Thoracic aorta (tissue), 2 donors: Measurements from ENCODE around the gene TOR1A. TPM values are rescaled to one million over a fixed set of nuclear protein-coding genes. Genes with fewer than 3 reads are reported as not detected.

Source experiments
- ATAC-seq: fragments of 150-250 bp; one replicate; pipeline ENCODE4 v1.8.0; 2017; ENCODE audit warnings: low read depth; ENCODE audit not compliant: insufficient number of reproducible peaks, low FRiP score
- DNase-seq: peaks from one replicate; pipeline ENCODE4 v3.0.0-alpha.2; 2020; ENCODE audit warnings: low spot score
- H3K27ac ChIP-seq, 2 donors: fragments of 200-600 bp; sonication (generic); 1 replicate in 1 of 2; 2 replicates in 1 of 2; pipeline ENCODE4 v1.5.1; 2016; ENCODE audit warnings: mild to moderate bottlenecking in 2 of 2, moderate library complexity in 2 of 2
- H3K27me3 ChIP-seq: fragments of 200-600 bp; sonication (generic); replicated peaks from 2 replicates; pipeline ENCODE4 v1.6.0; 2016; ENCODE audit warnings: mild to moderate bottlenecking; ENCODE audit not compliant: insufficient read depth
- H3K36me3 ChIP-seq: fragments of 200-600 bp; sonication (generic); one replicate; pipeline ENCODE4 v1.5.1; 2016
- H3K4me1 ChIP-seq, 2 donors: fragments of 200-600 bp; sonication (generic); 1 replicate in 1 of 2; 2 replicates in 1 of 2; pipeline versions ENCODE4 v1.5.1 to v1.6.0; 2016; ENCODE audit warnings: low read depth in 2 of 2, mild to moderate bottlenecking in 1 of 2; ENCODE audit not compliant: control insufficient read depth in 1 of 2
- H3K4me3 ChIP-seq: fragments of 200-600 bp; sonication (generic); 2 replicates; pipeline ENCODE4 v1.5.1; 2016; ENCODE audit warnings: mild to moderate bottlenecking
- H3K9me3 ChIP-seq: fragments of 200-600 bp; sonication (generic); 2 replicates; pipeline ENCODE4 v1.5.1; 2016
- total RNA-seq, 2 donors: library from RNA; depleted of rRNA; stranded (reverse); fragments of >200 nt; gene quantifications; one replicate each; pipeline versions ENCODE4 v1.1.0 to v1.2.3, GENCODE V29; 2016
- TF ChIP-seq, protein P1 (sequence below): fragments of 200-600 bp; sonication (generic); IDR thresholded peaks from one replicate; pipeline ENCODE4 v1.5.1; 2019; ENCODE audit warnings: antibody characterized with exemption

TOR1A gene
- total RNA-seq, 2 donors from 2014 or later, result 36.1 to 39.3 TPM

DNA sequence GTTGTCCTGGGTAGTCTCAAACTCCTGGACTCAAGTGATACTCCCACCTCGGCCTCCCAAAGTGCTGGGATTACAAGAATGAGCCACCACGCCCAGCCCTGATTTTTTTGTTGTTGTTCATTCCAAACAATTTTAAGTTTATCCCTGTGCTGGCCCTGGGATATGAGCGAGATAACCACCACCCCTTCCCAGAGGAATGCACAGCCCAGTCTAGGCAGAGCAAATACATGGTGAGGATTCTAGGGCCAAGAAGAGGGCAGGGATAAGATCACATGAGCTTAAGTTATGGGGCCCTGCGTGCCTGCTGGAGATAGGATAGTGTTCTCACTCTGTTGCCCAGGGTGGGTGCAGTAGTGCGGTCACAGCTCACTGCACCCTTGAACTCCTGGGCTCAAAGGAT is 42.0 kb downstream of the TOR1A start:
- Histone ChIP-seq H3K36me3 (no peaks in the 10 kb centered on the region), H3K9me3 (no peaks in the 10 kb centered on the region), H3K4me1 (peaks cover 6 to 8% of the 10 kb centered on the region in 2 donors), H3K27ac (no peak overlapping the region), H3K27me3 (no peaks in the 10 kb centered on the region), H3K4me3 (no peak overlapping the region)
- TF ChIP-seq, protein P1, sequence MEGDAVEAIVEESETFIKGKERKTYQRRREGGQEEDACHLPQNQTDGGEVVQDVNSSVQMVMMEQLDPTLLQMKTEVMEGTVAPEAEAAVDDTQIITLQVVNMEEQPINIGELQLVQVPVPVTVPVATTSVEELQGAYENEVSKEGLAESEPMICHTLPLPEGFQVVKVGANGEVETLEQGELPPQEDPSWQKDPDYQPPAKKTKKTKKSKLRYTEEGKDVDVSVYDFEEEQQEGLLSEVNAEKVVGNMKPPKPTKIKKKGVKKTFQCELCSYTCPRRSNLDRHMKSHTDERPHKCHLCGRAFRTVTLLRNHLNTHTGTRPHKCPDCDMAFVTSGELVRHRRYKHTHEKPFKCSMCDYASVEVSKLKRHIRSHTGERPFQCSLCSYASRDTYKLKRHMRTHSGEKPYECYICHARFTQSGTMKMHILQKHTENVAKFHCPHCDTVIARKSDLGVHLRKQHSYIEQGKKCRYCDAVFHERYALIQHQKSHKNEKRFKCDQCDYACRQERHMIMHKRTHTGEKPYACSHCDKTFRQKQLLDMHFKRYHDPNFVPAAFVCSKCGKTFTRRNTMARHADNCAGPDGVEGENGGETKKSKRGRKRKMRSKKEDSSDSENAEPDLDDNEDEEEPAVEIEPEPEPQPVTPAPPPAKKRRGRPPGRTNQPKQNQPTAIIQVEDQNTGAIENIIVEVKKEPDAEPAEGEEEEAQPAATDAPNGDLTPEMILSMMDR, result no peak
- ATAC-seq (no peak), DNase-seq (no peak)

DNA sequence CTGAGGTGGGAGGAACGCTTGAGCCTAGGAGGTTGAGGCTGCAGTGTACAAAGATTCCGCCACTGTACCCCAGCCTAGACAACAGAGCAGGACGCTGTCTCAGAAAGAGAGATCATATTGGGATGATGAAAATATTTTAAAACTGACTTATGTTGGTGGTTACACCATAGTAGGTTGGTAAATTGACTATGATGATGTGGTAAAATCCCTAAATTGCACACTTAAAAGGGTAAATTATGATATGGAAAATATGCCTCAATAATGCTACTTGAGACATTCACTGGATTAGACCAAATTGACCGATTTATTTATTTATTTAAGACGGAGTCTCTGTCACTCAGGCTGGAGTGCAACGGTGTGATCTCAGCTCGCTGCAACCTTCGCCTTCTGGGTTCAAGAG is 42.8 kb downstream of the TOR1A start:
- no peak for DNase-seq
- Histone ChIP-seq H3K27me3 (no peaks in the 10 kb centered on the region), H3K36me3 (no peaks in the 10 kb centered on the region), H3K4me3 (no peak overlapping the region), H3K9me3 (no peaks in the 10 kb centered on the region), H3K4me1 (peaks cover 6 to 13% of the 10 kb centered on the region in 2 donors), H3K27ac (no peak overlapping the region)
- ATAC-seq, result no peak
- TF ChIP-seq, protein P1, result no peak

DNA sequence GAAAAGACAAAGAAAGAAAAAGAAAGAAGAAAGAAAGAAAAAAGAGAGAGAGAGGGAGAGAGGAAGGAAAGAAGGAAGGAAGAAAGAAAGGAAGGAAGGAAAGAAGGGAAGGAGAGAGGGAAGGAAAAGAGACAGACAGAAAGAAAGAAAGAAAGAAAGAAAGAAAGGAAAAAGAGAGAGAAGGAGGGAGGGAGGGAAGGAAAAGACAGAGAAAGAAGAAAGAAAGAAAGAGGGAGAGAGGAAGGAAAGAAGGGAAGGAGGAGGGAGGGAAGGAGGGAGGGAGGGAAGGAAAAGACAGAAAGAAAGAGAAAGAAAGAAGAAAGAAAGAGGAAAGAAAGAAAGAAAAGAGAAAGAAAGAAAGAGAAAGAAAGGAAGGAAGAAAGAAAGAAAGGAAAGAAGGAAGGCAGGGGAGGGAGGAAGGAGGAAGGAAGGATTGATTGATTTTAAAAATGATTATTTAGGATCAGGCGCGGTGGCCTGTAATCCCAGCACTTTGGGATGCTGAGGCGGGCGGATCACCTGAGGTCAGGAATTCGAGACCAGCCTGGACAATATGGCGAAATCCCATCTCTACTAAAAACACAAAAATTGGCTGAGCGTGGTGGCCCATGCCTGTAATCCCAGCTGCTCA is 44.3 kb downstream of the TOR1A start:
- Histone ChIP-seq H3K27ac (no peak overlapping the region), H3K27me3 (no peaks in the 10 kb centered on the region), H3K4me1 (peaks cover 6 to 13% of the 10 kb centered on the region in 2 donors), H3K36me3 (no peaks in the 10 kb centered on the region), H3K4me3 (no peak overlapping the region), H3K9me3 (no peaks in the 10 kb centered on the region)
- ATAC-seq (no peak), DNase-seq (no peak)
- TF ChIP-seq, protein P1, result no peak

DNA sequence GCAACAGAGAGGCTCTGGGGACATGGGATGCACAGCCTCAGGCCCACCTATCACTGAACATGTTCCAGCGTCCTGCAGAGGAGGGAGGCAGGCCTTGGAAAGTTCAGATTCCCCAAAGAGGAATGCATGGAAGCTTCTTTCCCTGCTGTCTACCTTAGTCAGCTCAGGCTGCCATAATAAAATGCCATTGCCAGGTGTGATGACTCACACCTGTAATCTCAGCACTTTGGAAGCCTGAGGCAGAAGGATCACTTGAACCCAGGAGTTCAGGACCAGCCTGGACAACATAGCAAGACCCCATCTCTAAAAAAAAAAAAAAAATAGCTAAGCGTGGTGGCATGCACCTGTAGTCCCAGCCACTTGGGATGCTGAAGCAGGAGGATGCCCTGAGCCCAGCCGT is 45.5 kb downstream of the TOR1A start:
- DNase-seq, result no peak
- H3K36me3 ChIP-seq, result no peaks in the 10 kb centered on the region
- H3K4me1 ChIP-seq, result peaks cover 6 to 13% of the 10 kb centered on the region in 2 donors
- H3K4me3 ChIP-seq, result no peak overlapping the region
- H3K27me3 ChIP-seq, result no peaks in the 10 kb centered on the region
- no peak for ATAC-seq
- TF ChIP-seq, protein P1, result no peak
- H3K27ac ChIP-seq, result no peak overlapping the region
- no peaks in the 10 kb centered on the region for H3K9me3 ChIP-seq

DNA sequence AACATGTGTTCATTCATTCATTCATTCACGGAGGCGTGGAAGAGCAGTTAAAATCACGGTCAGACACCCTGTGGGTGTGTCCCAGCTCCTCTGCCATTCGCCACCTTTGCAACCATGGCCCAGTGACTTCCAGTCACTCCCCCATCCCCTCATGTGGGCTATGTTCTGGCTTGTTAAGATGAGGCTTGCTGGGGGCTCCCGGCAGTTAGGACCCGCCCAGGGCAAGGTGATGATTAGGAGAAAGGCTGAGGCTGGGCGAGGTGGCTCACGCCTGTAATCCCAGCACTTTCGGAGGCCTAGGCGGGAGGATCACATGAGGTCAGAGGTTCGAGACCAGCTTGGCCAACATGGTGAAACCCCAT is 46.2 kb downstream of the TOR1A start:
- Histone ChIP-seq H3K27ac (peak overlapping the region; percentile 36 to 45), H3K4me1 (peaks cover 6 to 13% of the 10 kb centered on the region in 2 donors), H3K27me3 (no peaks in the 10 kb centered on the region), H3K36me3 (no peaks in the 10 kb centered on the region), H3K9me3 (no peaks in the 10 kb centered on the region), H3K4me3 (no peak overlapping the region)
- TF ChIP-seq, protein P1, result no peak
- no peak for ATAC-seq
- no peak for DNase-seq
